SJSA1 (cell line): ENCODE data around the gene RNF10. TPM values are rescaled to one million over a fixed set of nuclear protein-coding genes. Genes with fewer than 3 reads are reported as not detected.

ENCODE experiments used
- DNase-seq, 2 experiments: peaks; one replicate each; pipeline ENCODE4 v3.0.0-alpha.2; 2015 to 2020; ENCODE audit warnings: low spot score in 2 of 2, low read depth in 1 of 2
- H3K27ac ChIP-seq: fragments of 250-450 bp; sonication (Bioruptor Pico); 2 replicates; pipeline ENCODE4 v1.5.1; 2020; ENCODE audit warnings: mild to moderate bottlenecking, moderate library complexity
- H3K27me3 ChIP-seq: fragments of 250-450 bp; sonication (Bioruptor Pico); replicated peaks from 2 replicates; pipeline ENCODE4 v1.5.1; 2020; ENCODE audit warnings: mild to moderate bottlenecking, moderate library complexity
- H3K36me3 ChIP-seq: fragments of 250-450 bp; sonication (Bioruptor Pico); 2 replicates; pipeline ENCODE4 v1.5.1; 2020; ENCODE audit warnings: mild to moderate bottlenecking
- H3K4me1 ChIP-seq: fragments of 250-450 bp; sonication (Bioruptor Pico); replicated peaks from 2 replicates; pipeline ENCODE4 v1.6.1; 2021; ENCODE audit warnings: mild to moderate bottlenecking
- H3K4me3 ChIP-seq: fragments of 250-450 bp; sonication (Bioruptor Pico); 2 replicates; pipeline ENCODE4 v1.5.1; 2020; ENCODE audit warnings: mild to moderate bottlenecking
- H3K9me3 ChIP-seq: fragments of 250-450 bp; sonication (Bioruptor Pico); replicated peaks from 2 replicates; pipeline ENCODE4 v1.5.1; 2020; ENCODE audit warnings: mild to moderate bottlenecking
- total RNA-seq: library from RNA; depleted of rRNA; stranded (reverse); fragments of >200 nt; shearing (Covaris generic); gene quantifications from 2 replicates; pipeline ENCODE4 v1.2.3, GENCODE V29; 2014; rRNA removed

The RNF10 gene
- total RNA-seq, 1 experiment from 2014 or later = 54.7 TPM

- Histone ChIP-seq H3K36me3 (no peaks in the 10 kb centered on the region), H3K4me3 (no peak overlapping the region), H3K27me3 (no peaks in the 10 kb centered on the region; the same call in 1 of the 2 replicates), H3K4me1 (no peaks in the 10 kb centered on the region), H3K9me3 (no peaks in the 10 kb centered on the region), H3K27ac (no peak overlapping the region)
- no peak for DNase-seq
Measured at GRCh38 chr12:120625557-120626419, 91.6 kb downstream of the RNF10 start.

Other genes starting within 250 kb of the RNF10 start
- gene RNU4-2, start 242.5 kb upstream of the RNF10 start, total RNA-seq = under 0.01 TPM in 2 replicates
- gene RNU4-1, start 241.1 kb upstream of the RNF10 start, total RNA-seq = under 0.01 TPM in 2 replicates
- gene SIRT4, start 232.0 kb upstream of the RNF10 start, total RNA-seq = 0.60 and 1.5 TPM in 2 replicates
- gene PLA2G1B, start 206.6 kb upstream of the RNF10 start, total RNA-seq = not detected in 2 replicates
- not detected in 2 replicates for gene MSI1, start 165.2 kb upstream of the RNF10 start, total RNA-seq
- 529 and 935 TPM in 2 replicates for gene COX6A1, start 96.2 kb upstream of the RNF10 start, total RNA-seq
- gene TRIAP1, start 88.0 kb upstream of the RNF10 start, total RNA-seq = 41.3 and 44.8 TPM in 2 replicates
- 16.3 and 20.2 TPM in 2 replicates for gene GATC, start 87.9 kb upstream of the RNF10 start, total RNA-seq
- 199 and 263 TPM in 2 replicates for gene SRSF9, start 64.6 kb upstream of the RNF10 start, total RNA-seq
- gene DYNLL1, start 38.2 kb upstream of the RNF10 start, total RNA-seq = 251 and 497 TPM in 2 replicates
- gene COQ5, start 5.2 kb upstream of the RNF10 start, total RNA-seq = 42.3 and 47.8 TPM in 2 replicates
- gene POP5, start 47.0 kb downstream of the RNF10 start, total RNA-seq = 44.8 and 49.7 TPM in 2 replicates
- gene CABP1, start 106.3 kb downstream of the RNF10 start, total RNA-seq = not detected in 2 replicates
- gene MLEC, start 152.8 kb downstream of the RNF10 start, total RNA-seq = 70.0 and 84.6 TPM in 2 replicates
- gene UNC119B, start 176.1 kb downstream of the RNF10 start, total RNA-seq = 4.7 and 6.9 TPM in 2 replicates
- gene ACADS, start 191.5 kb downstream of the RNF10 start, total RNA-seq = 6.8 and 11.1 TPM in 2 replicates